HCT116 (cell line): ENCODE results near the gene CFAP46. TPM values are rescaled to one million over a fixed set of nuclear protein-coding genes. Genes with fewer than 3 reads are reported as not detected.

ENCODE experiments used
- ATAC-seq: fragments of 200-7000 bp; cut with Tn5 transposase; 2 replicates; pipeline ENCODE4 v1.9.1; 2020; ENCODE audit warnings: mild to moderate bottlenecking, moderate library complexity
- BruUV-seq: library from RNA; stranded (reverse); fragments of 400-500 nt; replicated peaks from 2 replicates; lab custom pipeline; 2021; lab: Mats Ljungman, UMichigan
- CTCF ChIA-PET: fragments of 300-600 bp; sonication (Branson Sonifier 250); formaldehyde crosslinking; loops from one replicate; lab custom pipeline; 2021; ENCODE audit warnings: antibody characterized with exemption; lab: Charles Lee
- POLR2A ChIA-PET: fragments of 300-600, 350-600 bp; sonication (Branson Sonifier 250); formaldehyde crosslinking; loops from one replicate; lab custom pipeline; 2021; ENCODE audit warnings: antibody characterized with exemption; lab: Charles Lee
- RAD21 ChIA-PET, 2 experiments: fragments of 300-600 bp; sonication (Branson Sonifier 250); formaldehyde crosslinking; loops; one replicate each; lab custom pipeline; 2023; ENCODE audit warnings: low total read pairs in 2 of 2; ENCODE audit not compliant: uncharacterized antibody in 2 of 2, unreplicated experiment in 2 of 2, low non-redundant PET in 1 of 2; lab: Charles Lee
- DNase-seq: peaks from one replicate; pipeline ENCODE4 v3.0.0-alpha.2; 2010; ENCODE audit warnings: low read depth, low spot score
- H2AFZ ChIP-seq: fragments of 200-600 bp; shearing (Covaris generic), sonication (generic); 2 replicates; pipeline ENCODE4 v1.6.1; 2017; ENCODE audit warnings: low read depth, mixed run types, mixed read lengths, antibody characterized with exemption, low read length; ENCODE audit not compliant: poor library complexity, severe bottlenecking
- H3K27ac ChIP-seq: 2 replicates; pipeline ENCODE4 v1.5.1; 2012; ENCODE audit warnings: low read depth, low read length
- H3K27me3 ChIP-seq: fragments of 200-600 bp; sonication (generic); 2 replicates; pipeline ENCODE4 v1.6.1; 2016; ENCODE audit warnings: mixed run types, low read length, mixed read lengths; ENCODE audit not compliant: insufficient read depth
- H3K36me3 ChIP-seq, 2 experiments: fragments of 200-500 bp in 1 of 2; fragments of 200-600 bp in 1 of 2; sonication (Bioruptor generic) in 1 of 2; sonication (generic) in 1 of 2; 2 replicates each; pipeline versions ENCODE4 v1.5.1 to v1.6.1; 2014 to 2016; ENCODE audit warnings: low read length in 2 of 2, inconsistent platforms in 1 of 2, mixed read lengths in 1 of 2, mixed run types in 1 of 2; ENCODE audit not compliant: insufficient read depth in 2 of 2, control insufficient read depth in 1 of 2
- H3K4me1 ChIP-seq, 2 experiments: fragments of 200-600 bp in 1 of 2; sonication (generic) in 1 of 2; 2 replicates each; pipeline versions ENCODE4 v1.5.1 to v1.6.1; 2012 to 2017; ENCODE audit warnings: low read length in 2 of 2, inconsistent platforms in 1 of 2, mild to moderate bottlenecking in 1 of 2, mixed read lengths in 1 of 2, mixed run types in 1 of 2, moderate library complexity in 1 of 2; ENCODE audit not compliant: insufficient read depth in 2 of 2, control insufficient read depth in 1 of 2
- H3K4me2 ChIP-seq: fragments of 200-600 bp; sonication (generic); 2 replicates; pipeline ENCODE4 v1.6.1; 2017; ENCODE audit warnings: mixed run types, low read length, mixed read lengths
- H3K4me3 ChIP-seq, 2 experiments: fragments of 200-600 bp in 1 of 2; sonication (generic) in 1 of 2; replicated peaks in 1 of 2; 2 replicates each; pipeline ENCODE4 v1.5.1; 2011 to 2016; ENCODE audit warnings: low read length in 2 of 2, control low read depth in 1 of 2, low read depth in 1 of 2, mild to moderate bottlenecking in 1 of 2, mixed read lengths in 1 of 2, mixed run types in 1 of 2
- H3K79me2 ChIP-seq: fragments of 200-600 bp; sonication (generic); 2 replicates; pipeline ENCODE4 v1.6.1; 2017; ENCODE audit warnings: mild to moderate bottlenecking, mixed run types, low read length, moderate library complexity, mixed read lengths; ENCODE audit not compliant: insufficient read depth
- H3K9ac ChIP-seq: fragments of 200-600 bp; sonication (generic); 2 replicates; pipeline ENCODE4 v1.6.1; 2016; ENCODE audit warnings: low read length, mixed read lengths
- H3K9me2 ChIP-seq: fragments of 200-600 bp; sonication (generic), shearing (Covaris generic); 2 replicates; pipeline ENCODE4 v1.6.1; 2017; ENCODE audit warnings: mixed run types, mild to moderate bottlenecking, moderate library complexity; ENCODE audit not compliant: insufficient read depth
- H3K9me3 ChIP-seq, 2 experiments: fragments of 200-500 bp in 1 of 2; fragments of 200-600 bp in 1 of 2; sonication (Bioruptor generic) in 1 of 2; sonication (generic) in 1 of 2; 2 replicates each; pipeline ENCODE4 v1.6.1; 2014 to 2017; ENCODE audit warnings: low read length in 2 of 2, mixed read lengths in 2 of 2, inconsistent platforms in 1 of 2, low read depth in 1 of 2, mild to moderate bottlenecking in 1 of 2, mixed run types in 1 of 2, moderate library complexity in 1 of 2; ENCODE audit not compliant: control insufficient read depth in 1 of 2, insufficient read depth in 1 of 2
- H4K20me1 ChIP-seq: fragments of 200-600 bp; sonication (generic), shearing (Covaris generic); 2 replicates; pipeline ENCODE4 v1.6.1; 2017; ENCODE audit warnings: mixed run types, mild to moderate bottlenecking, moderate library complexity; ENCODE audit not compliant: insufficient read depth
- CBX3 ChIP-seq: IDR thresholded peaks from 2 replicates; pipeline ENCODE4 v1.6.1; 2012; ENCODE audit warnings: low read depth
- CEBPB ChIP-seq: IDR thresholded peaks from 2 replicates; pipeline ENCODE4 v1.6.1; 2012; ENCODE audit warnings: low read depth
- EGR1 ChIP-seq: IDR thresholded peaks from 2 replicates; pipeline ENCODE4 v1.6.1; 2012; ENCODE audit warnings: low read depth
- EZH2 ChIP-seq: fragments of 200-600 bp; sonication (generic); IDR thresholded peaks from 2 replicates; pipeline ENCODE4 v1.6.1; 2017; ENCODE audit warnings: antibody characterized with exemption, mixed run types
- FOSL1 ChIP-seq: IDR thresholded peaks from 2 replicates; pipeline ENCODE4 v1.6.1; 2012; ENCODE audit warnings: low read depth
- POLR2AphosphoS5 ChIP-seq: IDR thresholded peaks from 2 replicates; pipeline ENCODE4 v1.6.1; 2011; ENCODE audit warnings: mild to moderate bottlenecking, low read depth, low read length, moderate library complexity
- RAD21 ChIP-seq: IDR thresholded peaks from 2 replicates; pipeline ENCODE4 v1.6.1; 2012; ENCODE audit warnings: low read depth, mild to moderate bottlenecking
- SP1 ChIP-seq: IDR thresholded peaks from 2 replicates; pipeline ENCODE4 v1.6.1; 2012; ENCODE audit warnings: low read depth
- TCF7L2 ChIP-seq: IDR thresholded peaks from 2 replicates; pipeline ENCODE4 v1.7.0; 2011; ENCODE audit warnings: borderline replicate concordance, inconsistent platforms; ENCODE audit not compliant: insufficient read depth, insufficient read length; ENCODE audit errors: extremely low read depth
- YY1 ChIP-seq: IDR thresholded peaks from 2 replicates; pipeline ENCODE4 v1.6.1; 2011; ENCODE audit warnings: low read length, low read depth, moderate library complexity, mild to moderate bottlenecking; ENCODE audit not compliant: insufficient replicate concordance; ENCODE audit errors: extremely low read depth
- ZBTB33 ChIP-seq: IDR thresholded peaks from 2 replicates; pipeline ENCODE4 v1.6.1; 2011; ENCODE audit warnings: mild to moderate bottlenecking, low read length, moderate library complexity; ENCODE audit not compliant: insufficient replicate concordance; ENCODE audit errors: extremely low read depth
- ZFX ChIP-seq: fragments of 450-650 bp; IDR thresholded peaks from 2 replicates; pipeline ENCODE4 v1.6.1; 2017
- intact Hi-C: fragments of 100-400 bp; cut with micrococcal nuclease; formaldehyde crosslinking; loops from 2 replicates; pipeline ENCODE4 v1.10.0; 2022
- total RNA-seq: library from RNA; stranded (reverse); gene quantifications from one replicate; pipeline ENCODE4 v1.2.1, GENCODE V29; 2021; ENCODE audit not compliant: unreplicated experiment
- TF ChIP-seq, protein P1 (sequence below): IDR thresholded peaks from 2 replicates; pipeline ENCODE4 v1.6.1; 2012
- TF ChIP-seq, protein P2 (sequence below): IDR thresholded peaks from 2 replicates; pipeline ENCODE4 v1.6.1; 2012; ENCODE audit warnings: low read depth

CFAP46 gene
- total RNA-seq, 1 experiment from 2014 or later = 1.4 TPM

GRCh38 chr10:132776186-132776585, 166.2 kb downstream of the CFAP46 start:
- H3K9me3 ChIP-seq = no peaks in the 10 kb centered on the region
- no peaks in the 10 kb centered on the region for H4K20me1 ChIP-seq
- H3K4me2 ChIP-seq = no peak overlapping the region
- H3K9me2 ChIP-seq = no peaks in the 10 kb centered on the region
- 0 out of 4 replicates have a peak, but pooled peaks cover 0 to 3% of the 10 kb centered on the region in 2 experiments for H3K4me1 ChIP-seq
- H3K27ac ChIP-seq = no peak overlapping the region
- CTCF ChIA-PET = no interaction called here
- intact Hi-C loops = no loop called here
- H3K4me3 ChIP-seq = no peak overlapping the region
- no peak for TF ChIP-seq SP1
- no peak for TF ChIP-seq CBX3
- no peak for TF ChIP-seq FOSL1
- no peak for TF ChIP-seq ZFX
- TF ChIP-seq ZBTB33 = no peak
- TF ChIP-seq, protein P1, sequence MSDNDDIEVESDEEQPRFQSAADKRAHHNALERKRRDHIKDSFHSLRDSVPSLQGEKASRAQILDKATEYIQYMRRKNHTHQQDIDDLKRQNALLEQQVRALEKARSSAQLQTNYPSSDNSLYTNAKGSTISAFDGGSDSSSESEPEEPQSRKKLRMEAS = no peak
- TF ChIP-seq EZH2 = no peak
- no peak for TF ChIP-seq POLR2AphosphoS5
- no peak for TF ChIP-seq RAD21
- no peak for TF ChIP-seq YY1
- TF ChIP-seq EGR1 = no peak
- no peak for TF ChIP-seq TCF7L2
- TF ChIP-seq, protein P2, sequence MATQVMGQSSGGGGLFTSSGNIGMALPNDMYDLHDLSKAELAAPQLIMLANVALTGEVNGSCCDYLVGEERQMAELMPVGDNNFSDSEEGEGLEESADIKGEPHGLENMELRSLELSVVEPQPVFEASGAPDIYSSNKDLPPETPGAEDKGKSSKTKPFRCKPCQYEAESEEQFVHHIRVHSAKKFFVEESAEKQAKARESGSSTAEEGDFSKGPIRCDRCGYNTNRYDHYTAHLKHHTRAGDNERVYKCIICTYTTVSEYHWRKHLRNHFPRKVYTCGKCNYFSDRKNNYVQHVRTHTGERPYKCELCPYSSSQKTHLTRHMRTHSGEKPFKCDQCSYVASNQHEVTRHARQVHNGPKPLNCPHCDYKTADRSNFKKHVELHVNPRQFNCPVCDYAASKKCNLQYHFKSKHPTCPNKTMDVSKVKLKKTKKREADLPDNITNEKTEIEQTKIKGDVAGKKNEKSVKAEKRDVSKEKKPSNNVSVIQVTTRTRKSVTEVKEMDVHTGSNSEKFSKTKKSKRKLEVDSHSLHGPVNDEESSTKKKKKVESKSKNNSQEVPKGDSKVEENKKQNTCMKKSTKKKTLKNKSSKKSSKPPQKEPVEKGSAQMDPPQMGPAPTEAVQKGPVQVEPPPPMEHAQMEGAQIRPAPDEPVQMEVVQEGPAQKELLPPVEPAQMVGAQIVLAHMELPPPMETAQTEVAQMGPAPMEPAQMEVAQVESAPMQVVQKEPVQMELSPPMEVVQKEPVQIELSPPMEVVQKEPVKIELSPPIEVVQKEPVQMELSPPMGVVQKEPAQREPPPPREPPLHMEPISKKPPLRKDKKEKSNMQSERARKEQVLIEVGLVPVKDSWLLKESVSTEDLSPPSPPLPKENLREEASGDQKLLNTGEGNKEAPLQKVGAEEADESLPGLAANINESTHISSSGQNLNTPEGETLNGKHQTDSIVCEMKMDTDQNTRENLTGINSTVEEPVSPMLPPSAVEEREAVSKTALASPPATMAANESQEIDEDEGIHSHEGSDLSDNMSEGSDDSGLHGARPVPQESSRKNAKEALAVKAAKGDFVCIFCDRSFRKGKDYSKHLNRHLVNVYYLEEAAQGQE = no peak
- TF ChIP-seq CEBPB = no peak
- TF ChIP-seq, all 23 proteins: peak for 0
- BruUV-seq = no TSS peak
- H3K27me3 ChIP-seq = no peaks in the 10 kb centered on the region
- no peak for DNase-seq
- no peaks in the 10 kb centered on the region for H3K79me2 ChIP-seq
- RAD21 ChIA-PET = no interaction called here
- POLR2A ChIA-PET = no interaction called here
- H3K9ac ChIP-seq = no peak overlapping the region
- no peak overlapping the region for H2AFZ ChIP-seq
- ATAC-seq = no peak
- H3K36me3 ChIP-seq = no peaks in the 10 kb centered on the region
